Stimulated activated CD4-positive, alpha-beta T cell treated with anti-CD3 and anti-CD28 coated beads, Interleukin-15, amount 100 ng/mL, for 1 hour (primary cell): ENCODE data around the gene MYO7A.
"Not testable (repeated sequence)": the region's sequence is repeated elsewhere in the genome, so short reads cannot be mapped to it uniquely, and the experiment has no call there.

Experiments used
- DNase-seq, 2 donors: peaks; one replicate each; pipeline ENCODE4 v3.0.0-alpha.2; 2020; ENCODE audit warnings: low read depth in 1 of 2, low spot score in 1 of 2

Gene MYO7A

DNA sequence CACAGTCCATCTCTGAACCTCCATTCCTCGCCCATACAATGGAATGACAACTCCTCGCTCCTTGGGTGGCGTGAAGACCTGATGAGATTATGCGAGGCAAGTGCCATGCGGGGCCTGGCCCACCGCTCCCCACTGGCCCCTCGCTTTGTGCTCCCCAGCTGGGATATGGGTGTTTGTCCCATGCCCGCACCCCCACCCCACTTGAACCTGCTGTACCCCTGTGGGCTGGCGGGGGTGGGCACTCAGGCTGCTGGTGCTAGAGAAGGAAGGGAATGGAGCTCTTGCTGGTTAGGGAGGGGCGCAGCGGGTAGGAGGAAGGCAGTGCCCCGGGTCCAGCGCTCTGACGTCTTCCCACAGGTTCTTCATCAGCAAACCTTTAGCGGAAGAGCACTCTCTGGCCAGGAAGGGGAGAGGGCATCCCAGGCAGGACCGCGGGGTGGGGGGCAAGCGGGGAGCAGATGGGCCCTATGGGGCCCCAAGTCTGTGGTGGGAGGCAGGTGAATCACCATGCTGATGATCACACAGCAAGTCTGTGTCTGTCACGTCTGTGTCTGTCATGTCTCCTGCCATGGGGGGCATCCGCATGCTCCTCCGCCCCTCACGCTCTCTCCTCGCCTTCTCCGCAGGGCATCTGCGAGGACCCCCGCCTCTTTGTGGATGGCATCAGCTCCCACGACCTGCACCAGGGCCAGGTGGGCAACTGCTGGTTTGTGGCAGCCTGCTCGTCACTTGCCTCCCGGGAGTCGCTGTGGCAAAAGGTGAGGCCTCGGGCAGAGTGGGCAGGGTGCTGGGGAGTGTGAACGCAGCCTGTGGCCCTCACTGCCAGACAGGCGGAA lies 34.8 kb upstream of the MYO7A start:
- DNase-seq: no peak

DNA sequence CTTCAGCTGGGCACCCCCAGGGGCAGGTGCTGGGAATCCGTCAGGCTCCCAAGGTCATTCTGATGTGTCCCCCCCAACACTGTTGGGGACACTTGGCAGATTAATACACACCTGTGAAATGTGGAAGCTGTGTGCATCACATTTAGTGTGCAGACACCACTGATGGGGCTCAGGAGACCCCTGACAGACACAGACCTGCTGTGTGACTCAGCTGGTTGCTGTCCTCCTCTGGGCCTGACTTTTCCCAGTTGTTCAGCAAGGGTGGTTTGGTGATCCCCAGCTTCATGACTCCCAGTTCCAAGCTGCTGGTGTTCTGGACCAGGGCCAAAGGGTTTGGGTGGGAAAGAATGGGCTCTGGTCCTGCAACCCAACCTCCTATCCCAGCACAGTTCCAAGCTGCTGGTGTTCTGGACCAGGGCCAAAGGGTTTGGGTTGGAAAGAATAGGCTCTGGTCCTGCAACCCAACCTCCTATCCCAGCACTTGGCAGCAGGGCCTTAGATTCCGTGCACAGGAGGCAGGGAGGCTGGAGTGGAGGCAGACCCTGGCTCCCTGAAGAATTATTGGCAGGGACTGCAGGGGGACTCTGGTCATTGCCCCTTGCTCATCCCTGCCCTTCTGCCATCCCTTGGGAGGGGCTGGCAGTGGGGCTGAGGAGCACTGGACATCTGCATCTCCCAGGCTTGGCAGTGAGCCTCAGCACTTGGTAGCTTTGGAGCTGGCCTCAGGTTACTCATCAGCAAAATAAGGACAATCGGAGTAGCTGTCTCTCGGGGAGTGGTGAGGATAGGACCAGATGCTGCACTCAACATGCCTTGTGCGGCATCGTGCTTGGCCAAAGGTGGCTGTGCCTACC lies 33.8 kb upstream of the MYO7A start:
- DNase-seq: no peak

DNA sequence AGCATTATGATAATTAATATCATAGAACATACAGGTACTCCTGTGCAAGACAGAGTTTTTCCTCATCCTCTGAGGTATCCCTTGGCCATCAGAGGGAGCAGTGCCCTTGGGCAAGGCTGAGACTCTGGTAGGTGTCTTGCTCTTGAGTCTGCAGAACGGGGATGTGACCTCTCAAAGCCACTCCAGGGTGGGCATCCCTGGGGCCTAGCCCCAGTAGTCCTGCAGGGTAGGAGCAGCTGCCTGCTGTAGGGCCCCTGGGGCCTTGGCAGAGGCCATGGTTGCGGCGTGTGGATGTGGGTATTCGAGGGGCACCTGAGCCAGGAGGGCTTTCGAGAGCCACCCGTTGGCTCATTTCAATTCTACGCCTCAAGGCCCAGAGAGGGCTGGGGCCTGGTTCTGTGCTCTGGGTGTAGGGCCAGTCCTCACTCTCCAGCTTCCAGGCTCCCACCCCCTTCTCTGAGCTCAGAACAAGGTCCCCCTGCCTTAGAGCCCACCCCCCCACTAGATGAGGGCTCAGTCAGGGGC lies 33.1 kb upstream of the MYO7A start:
- DNase-seq: no peak

DNA sequence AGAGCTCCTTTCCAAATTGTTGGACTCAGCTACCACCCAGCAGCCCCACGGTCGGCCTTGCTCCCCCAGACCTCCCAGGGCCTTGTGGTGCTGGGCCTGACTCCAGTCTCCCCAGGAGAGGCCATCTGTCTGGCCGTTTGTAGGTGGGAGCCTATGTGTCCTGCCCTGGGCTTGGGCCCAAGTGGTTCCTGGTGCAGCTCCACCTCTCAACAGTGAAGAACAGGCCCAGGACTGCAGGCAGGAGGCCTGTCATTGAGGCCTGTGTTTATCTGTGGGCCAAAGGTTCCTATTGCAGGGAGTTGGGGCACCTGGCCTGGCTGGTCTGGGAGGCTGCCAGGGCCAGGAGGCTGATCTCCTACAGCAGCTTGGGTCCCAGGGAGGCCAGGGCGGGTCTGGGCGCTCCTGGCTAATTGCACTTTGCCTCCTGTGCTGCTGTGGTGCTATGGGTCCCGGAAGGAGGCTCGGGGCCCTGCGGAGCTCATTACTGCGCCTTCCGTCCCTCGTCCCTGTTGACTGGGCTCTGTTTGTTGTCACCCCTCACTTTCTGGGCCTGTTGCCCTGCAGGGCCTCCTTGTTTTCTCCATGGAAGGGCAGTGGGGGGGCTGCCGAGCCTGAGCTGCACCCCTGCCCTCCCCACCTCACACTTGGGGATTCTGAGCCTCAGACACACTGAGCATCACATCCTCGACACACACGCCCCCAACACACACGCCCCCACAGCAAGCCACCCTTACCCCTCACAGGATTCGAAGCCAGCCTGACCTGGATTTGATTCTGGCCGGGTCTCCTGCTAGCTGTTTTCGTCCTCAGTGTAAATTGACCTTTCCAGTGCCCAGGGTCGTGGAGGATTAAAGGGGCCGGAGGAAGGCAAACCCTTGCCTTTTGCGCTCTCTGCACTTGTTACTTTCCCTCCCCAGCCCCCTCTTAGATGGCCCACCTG lies 32.2 kb upstream of the MYO7A start:
- DNase-seq: no peak

DNA sequence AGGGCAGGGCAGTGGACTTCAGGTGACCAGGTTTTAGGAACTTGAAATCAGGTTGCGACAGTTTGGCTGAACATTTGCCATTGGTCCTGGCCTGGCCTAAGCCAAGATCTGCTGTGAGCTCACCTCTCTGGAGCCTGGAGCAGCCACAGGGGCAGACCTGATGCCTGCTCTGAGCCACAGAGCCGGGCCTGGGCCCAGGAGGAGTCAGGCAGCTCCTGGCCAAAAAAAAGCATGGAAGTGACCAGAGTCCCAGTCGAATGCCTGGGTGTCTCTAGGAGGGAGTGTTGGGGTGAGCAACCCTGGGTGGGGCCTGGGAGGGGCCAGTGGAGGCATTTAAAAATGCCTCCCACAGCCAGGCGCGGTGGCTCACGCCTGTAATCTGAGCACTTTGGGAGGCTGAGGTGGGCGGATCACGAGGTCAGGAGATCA lies 31.4 kb upstream of the MYO7A start:
- no peak for DNase-seq

DNA sequence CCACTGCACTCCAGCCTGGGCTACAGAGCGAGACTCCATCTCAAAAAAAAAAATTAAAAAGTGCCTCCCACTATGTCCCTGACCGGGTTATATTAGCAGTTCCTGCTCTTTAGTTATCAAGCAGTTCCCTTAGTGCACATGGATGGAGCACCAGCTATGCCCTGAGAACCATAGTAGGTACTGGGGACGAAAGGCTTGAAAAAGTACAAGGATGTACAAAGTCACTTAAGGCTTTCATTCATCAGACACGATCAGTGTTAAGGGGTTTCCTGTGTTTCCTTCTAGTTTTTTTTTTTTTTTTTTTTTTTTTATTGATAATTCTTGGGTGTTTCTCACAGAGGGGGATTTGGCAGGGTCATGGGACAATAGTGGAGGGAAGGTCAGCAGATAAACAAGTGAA lies 30.9 kb upstream of the MYO7A start:
- DNase-seq: not testable (repeated sequence)

DNA sequence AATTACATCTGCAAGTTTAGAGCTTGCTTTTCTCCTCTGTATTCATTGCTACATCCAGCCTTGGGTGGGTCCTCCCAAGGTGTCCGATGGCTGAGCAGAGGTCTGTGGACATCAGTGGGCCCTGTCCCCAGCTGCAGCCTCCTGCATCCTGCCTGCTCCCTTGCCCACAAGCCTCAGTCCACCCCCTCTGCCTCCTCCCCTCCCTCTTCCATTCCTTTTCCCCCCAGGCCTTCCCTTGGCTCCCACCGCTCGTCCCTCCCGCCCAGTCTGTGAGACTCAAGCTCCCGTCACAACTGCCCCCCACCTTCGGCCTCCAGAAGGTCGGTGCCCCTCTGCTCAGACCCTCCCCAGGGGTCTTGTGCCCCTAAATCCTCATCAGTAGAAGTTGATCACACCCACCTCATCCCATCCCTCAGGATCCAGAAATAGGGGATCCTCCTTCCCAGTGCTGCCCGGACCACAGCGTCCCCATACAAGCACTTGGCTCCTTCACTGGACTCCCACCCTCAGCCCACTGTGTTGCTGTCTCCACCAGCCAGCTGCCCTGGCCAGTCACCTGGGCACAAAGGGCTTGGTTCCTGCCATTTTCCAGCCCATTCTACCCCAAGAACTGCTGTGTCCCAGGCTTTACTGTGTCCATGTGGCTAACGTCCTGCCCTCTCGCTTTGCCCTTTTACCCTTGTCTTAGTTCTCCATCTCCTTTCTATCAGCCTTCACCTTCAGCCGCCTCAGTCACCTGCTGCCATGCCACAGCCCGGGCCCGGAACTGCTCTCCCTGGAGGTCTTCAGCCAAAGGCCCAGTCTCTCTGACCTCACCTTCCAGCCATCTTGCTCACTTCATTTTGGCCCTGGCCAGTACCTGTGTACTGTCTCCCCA lies 27.6 kb upstream of the MYO7A start:
- DNase-seq: no peak

DNA sequence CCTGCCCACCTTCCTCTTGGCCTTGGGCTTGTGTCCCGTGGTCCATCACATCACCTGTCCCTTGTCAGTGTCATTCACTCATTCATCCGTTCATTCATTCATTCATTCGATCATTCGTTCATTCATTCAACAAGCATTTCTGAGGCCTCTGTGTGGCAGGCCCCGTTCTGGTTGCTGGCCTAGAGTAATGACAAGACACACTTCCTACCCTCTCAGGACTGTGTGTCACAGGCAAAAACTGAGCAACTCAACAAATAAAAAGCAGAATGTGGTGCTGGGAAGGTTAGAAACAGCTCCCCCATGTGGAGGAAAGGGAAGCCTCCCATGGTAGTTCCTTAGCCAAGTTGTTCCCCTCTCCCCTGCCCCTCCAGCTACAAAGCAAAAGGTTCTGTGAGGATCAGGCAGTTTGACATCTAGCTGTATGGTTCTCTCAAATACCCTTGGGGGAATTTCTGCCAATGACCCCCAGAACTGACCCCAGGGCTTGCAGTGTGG lies 27.0 kb upstream of the MYO7A start:
- no peak for DNase-seq

DNA sequence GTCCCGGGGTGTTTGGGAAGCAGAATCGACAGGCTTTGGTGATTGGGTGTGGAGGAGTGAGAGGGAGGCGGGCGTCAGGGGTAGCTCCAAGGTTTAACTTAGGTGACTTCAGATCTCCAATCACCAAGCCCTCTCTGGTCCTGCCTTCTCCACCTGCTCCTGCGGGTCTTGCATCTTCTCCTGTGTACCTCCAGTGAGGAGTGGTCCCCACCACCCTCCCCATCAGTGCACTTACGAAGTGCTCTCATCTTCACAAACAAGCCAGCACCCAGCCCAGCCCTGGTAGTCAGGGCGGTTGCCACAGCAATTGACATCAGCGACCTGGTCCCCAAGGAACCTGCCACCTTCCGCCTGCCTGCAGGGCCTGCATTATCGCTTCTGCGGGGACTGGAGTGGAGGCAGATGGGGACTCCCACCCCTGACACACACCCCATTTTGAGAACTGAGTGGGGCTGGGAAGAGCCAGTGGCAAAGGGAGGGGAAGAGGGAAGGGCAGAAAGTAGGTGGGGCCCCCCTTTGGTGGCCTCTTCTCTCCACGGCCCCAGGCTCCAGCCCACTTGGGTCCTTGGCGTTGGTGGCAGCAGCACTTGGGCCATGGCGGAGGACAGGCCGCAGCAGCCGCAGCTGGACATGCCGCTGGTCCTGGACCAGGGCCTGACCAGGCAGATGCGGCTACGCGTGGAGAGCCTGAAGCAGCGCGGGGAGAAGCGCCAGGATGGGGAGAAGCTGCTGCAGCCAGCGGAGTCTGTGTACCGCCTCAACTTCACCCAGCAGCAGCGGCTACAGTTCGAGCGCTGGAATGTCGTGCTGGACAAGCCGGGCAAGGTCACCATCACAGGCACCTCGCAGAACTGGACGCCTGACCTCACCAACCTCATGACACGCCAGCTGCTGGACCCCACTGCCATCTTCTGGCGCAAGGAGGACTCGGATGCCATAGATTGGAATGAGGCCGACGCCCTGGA lies 25.5 kb upstream of the MYO7A start, which contains the start of gene OMP:
Gene OMP, plus strand, starts transcription at position 595 of the 965 bp plus-strand sequence. Its CDS starts 0 bp downstream, at position 595.
- DNase-seq: no peak

DNA sequence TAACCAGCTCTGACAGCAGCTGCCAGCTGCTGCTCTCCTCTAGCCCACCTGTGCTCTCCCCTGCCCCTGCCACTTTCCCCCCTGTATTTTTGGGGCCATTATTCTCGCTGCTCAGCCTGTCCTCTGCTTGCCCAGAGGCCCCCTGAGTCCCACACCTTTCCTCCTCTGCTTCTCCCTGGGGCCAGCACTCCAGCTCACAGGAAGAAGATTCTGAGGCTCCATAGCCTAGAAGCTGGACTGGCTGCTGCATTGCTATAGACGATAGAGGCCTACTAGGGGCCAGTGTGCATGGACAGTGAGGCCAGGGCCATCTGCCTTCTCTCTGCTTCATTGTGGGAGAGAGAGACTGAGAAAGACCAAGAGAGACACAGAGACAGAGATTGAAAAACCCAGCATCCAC lies 24.7 kb upstream of the MYO7A start:
- no peak for DNase-seq

DNA sequence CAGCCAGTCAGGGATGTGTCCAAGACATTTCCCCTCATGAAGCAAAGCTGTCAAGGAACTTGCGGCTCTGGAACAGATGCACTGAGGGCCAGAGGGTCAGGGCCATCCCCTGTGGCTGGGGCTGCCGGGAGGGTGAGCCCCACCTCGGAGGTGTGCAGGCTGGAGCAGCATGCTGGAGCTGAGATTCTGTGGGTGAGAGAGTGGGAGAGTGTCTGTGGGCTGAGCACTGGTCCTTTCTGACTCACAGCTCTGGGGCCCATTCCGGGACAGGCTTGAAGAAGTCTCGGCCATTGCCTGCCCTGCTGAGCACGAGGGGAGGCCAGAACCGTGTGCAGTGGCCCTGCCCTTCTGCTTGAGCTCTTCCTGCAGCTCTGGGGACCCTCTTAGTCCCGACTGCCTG lies 23.3 kb upstream of the MYO7A start:
- no peak for DNase-seq

DNA sequence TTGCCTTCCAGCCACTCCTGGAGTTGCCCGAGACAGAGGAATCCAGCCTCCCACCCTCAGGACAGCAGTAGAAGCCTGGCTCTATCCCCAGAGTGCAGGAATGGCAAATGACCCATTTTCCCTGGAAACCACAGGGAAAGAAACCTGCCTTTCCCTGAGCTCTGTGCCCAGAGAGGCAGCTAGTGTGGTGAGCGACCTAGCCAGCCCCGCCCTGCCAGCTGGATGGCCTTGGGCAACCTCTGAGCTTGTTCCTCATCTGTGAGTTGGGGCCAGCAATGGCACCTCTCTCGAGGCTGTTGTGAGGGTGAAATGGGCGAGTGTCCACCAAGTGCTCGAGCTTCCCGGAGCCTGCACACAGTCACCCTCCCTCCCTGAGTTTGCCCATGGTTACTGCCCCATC lies 21.7 kb upstream of the MYO7A start:
- no peak for DNase-seq

DNA sequence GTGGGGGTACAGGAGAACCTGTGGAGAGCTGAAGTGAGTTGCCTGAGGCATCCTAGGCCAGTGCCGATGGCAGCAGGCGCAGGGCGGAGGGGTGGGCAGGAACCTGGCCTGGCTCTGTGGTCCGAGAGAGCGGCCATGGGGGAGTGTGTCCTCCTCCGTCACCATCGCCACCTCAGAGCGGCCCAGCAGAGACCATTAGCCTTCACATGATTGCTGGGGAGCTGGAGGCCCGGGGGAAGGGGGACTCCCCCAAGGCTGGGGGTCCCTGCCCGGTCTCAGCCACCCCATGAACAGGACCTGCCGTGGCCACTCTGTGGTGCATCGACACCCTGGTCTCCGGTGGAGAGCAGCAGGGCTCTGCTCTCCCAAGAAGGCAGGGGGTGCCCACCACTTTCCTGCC lies 21.3 kb upstream of the MYO7A start:
- DNase-seq: no peak

DNA sequence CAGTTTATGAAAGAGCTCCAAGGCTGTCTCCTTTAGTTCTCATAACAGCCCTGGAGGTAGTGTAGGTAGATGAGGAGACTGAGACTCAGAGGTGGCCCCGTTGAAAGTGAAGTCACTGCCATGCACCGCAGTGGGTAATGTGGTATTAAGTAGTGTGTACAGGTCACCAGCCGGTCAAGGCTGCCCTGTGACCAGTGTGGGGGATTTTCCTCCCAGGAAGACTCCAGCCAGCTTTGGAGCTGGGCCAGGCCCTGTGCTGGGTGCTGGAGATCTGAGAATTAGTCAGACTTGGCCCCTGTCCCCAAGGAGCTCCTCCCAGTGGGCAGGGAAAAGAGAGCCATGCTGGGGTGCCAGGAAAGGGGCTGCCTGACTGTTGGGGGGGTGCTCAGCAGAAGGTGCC lies 20.1 kb upstream of the MYO7A start:
- DNase-seq: no peak

DNA sequence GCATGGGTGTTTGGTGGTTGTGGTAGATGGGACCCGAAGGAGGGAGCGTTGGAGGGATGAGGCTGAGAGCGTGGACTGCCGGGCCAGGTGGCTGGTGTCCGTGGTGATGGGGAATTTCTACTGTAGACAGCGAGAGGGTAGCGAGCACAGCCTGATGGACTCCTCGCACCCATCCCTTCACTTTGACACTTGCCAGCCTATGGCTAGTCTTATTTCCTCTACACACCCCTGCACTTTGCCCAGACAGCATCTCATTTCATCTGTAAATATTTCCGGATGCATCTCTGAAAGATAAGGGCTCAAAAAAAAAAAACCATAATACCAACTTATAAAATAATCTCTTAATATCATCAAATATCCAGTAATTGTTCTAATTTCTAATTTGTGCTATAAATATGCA lies 19.6 kb upstream of the MYO7A start:
- DNase-seq: no peak

DNA sequence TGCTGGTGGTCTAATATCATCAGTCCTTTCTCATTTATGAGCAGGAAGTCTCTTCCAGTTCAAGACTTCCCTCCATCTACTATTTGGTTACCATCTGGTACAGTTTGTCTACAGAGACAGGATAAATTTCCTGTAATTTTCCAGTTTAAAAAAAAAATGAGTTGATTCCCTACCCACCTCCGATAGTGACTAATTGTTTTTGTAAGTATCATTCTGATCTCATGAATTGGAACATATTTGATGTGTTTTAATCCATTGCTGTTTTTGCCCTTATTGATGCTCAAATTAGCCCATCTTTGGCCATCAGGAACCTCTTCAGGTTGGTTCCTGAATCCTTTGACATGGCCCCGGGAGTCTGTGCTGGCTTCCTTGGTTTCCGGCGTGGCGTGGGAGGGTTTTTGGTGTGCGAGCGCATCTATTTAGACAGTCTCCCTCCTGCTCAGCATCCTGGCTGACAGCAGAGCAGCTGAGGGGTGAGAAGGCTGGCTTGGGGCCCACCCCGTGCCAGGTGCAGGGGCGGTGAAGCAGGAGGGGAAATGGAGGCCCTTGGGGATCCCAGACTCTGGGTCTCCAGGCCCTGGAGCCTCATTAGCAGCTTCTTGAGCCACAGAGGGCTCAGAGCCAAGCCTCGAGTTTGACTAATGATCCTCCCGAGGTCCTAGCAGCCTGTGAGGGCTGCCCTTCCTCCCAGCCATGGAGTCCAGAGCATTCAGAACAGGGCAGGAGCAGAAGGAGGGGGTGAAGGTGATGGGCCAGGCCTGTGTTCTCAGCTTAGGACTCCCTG lies 18.6 kb upstream of the MYO7A start:
- DNase-seq: no peak

DNA sequence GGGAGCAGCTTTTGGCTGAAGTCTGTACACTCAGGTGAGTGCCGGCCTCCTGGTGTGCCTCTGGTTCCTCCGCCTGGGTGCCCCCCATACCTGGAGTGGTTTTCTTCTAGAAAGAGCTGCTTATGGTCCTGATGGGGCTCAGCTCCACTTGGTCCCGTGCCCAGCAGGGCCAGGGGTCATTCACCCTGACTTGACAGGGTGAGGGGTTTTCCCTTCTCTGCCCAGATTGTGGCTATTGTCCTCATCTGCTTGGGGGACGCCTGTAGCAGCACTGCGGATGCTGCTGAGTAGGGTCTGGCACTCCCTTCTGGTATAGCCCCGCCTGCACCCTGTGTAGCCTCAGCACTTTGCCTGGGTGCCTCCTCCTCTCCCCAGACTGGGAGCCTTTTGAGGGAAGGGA lies 17.2 kb upstream of the MYO7A start:
- no peak for DNase-seq

DNA sequence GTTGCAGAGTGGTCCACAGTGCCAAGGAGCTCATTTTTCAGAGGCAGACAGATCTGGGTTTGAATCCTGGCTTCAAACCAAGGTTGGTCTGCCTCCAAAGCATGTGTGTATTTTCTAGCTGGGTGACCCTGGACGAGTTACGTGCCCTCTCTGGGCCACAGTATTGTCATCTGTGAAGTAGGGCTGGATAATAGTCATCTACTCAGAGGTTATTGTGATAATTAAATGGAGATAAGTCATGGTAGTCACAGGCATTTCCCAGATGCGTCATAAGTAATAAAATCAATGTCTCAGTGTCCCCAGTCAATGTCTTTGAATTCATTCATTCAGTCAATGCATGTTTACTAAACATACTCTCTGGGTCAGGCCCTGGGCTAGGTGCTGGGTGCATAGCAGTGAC lies 16.8 kb upstream of the MYO7A start:
- DNase-seq: no peak
